GM19099 (cell line): ENCODE results near the gene RAB14.

Experiments used
- POLR2A ChIP-seq: IDR thresholded peaks from 3 replicates; pipeline ENCODE4 v1.6.1; 2011; ENCODE audit warnings: low read depth; ENCODE audit not compliant: insufficient read length; ENCODE audit errors: extremely low read depth

The RAB14 gene

DNA sequence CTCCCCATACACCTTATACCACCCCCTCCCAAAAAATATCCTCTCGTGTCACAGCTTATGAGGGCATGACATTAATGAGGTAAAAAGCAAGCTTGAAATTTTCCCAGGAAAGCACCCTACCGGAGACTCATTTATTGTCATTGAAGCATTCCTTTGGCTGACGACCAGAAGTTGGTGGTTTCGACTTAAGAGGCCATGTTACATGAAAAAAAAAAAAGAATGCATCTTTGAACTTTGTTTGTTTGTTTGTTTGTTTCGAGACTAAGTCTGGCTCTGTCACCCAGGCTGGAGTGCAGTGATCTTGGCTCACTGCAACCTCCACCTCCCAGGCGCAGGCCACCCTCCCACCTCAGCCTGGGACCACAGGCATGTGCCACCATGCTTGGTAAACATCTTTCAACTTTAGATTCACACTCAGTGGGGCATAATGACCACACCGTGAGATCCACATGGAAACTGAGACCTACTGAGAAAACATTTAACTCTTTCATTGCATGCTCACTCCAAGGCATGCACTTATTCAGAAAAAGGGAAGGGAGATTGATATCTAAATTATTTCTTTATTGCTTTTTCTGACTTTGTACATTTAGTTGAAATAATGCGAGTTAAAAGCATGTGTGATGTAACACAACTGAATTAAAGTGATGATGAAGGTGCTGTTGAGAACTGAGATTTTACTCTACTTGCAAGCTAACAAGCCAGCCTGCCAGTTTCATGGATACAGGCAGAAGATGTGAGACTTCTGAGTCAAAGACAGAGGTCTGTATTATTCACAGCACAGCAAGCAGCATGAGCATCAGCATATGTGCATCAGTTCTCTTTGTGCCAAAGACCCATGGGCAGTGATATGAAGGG is 5.1 kb upstream of the RAB14 start:
- no peak for TF ChIP-seq POLR2A

DNA sequence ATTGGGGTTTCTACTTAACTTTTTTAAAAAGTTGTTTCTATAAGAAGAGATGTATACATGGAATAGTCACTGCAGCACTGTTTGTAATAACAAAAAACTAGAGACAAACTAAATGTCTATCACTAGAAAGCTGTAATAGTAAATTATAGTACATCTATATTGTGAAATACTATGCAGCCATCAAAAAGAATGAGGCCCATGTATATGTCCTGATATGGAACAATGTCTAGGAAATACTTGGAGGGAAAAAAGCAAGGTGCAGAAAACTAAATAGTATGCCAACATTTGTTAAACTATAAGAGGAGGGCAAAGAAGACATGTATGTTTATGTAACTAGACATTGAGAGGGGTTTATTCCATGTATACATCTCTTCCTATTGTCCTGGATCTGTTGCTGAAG is 2.9 kb upstream of the RAB14 start:
- no peak for TF ChIP-seq POLR2A

DNA sequence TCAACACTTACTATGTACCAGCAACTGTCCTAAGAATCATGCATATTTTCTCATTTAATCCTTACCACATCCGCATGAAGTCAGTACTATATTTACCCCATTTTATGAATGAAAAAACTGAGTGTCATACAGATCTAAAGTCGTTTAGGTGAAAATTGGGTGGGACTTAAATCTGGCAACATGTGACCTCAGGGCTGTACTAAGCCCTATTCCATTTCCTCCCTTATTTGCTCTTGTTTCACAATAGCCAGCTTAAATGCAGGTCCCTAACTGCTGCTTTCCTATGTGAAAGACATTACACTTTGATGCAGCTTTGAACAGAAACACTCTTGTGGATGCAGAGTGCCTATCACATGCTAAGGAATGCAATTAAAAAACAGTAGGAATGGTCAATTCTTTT is 2.5 kb upstream of the RAB14 start:
- no peak for TF ChIP-seq POLR2A

GRCh38 chr9:121201045-121201737 is 478 bp downstream of the RAB14 start:
- peak; percentile 32 for TF ChIP-seq POLR2A

DNA sequence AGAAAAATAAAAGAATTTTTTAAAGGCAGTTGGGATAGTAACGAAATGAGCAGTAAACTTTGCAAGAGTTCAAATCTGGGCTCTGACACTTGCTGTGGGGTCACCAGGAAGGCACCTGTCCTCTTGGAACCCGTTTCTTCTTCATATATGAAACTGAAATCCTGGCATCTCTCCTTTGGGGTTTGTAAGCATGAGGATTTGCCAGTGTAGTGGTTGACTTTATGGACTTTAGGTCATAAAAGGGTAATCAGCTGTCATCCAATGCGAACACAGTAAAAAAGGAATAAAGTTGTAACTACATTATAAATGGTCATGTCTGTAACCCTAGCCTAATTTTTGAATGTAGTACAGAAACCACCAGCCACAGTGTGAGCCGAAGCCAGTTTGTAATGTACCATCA is 1.3 kb downstream of the RAB14 start:
- no peak for TF ChIP-seq POLR2A

DNA sequence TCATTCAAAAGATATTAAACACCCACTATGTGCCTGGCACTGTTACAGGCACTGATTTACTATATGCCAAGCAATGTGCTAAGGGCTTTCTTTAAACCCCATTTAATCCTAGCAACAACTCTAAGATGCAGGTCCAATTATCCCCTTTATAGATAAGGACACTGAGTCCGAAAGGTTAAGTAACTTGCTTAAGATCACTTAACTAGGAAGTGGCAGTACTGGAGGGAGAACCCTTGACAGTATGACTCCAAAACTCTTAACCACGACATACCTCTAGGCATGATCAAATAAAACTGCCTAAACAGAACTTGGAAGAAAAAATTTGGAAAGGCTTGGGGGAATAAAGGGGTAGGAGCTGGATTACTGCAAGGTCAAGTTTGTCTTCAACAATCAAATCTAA is 1.7 kb downstream of the RAB14 start:
- TF ChIP-seq POLR2A, result no peak

DNA sequence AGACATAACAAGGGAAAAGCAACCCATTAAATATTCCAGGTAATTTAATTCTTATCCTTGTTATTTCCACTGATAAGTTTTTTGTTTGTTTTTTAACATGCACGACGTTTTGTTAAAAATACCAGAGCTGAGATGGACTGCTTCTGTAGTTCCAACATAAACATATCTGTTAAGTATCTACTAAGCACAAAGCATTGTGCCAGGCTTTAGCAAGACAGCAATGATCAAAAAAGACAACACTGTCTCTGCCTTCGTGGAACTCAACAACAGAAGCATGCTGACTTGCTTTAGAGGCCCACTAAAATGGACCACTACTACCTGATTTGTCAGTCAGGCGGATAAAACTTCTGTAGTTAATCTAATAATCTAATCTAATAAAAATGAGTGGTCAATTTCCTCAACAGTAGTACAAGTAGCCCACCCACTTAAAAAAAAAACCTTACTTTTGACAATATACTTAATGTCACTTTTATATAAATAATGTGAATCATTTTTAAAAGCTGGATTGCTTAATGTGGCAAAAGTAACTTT is 3.1 kb downstream of the RAB14 start:
- no peak for TF ChIP-seq POLR2A

GRCh38 chr9:121197132-121197531 is 4.5 kb downstream of the RAB14 start:
- TF ChIP-seq POLR2A, result no peak

GRCh38 chr9:121196389-121196788 is 5.3 kb downstream of the RAB14 start:
- TF ChIP-seq POLR2A, result no peak

DNA sequence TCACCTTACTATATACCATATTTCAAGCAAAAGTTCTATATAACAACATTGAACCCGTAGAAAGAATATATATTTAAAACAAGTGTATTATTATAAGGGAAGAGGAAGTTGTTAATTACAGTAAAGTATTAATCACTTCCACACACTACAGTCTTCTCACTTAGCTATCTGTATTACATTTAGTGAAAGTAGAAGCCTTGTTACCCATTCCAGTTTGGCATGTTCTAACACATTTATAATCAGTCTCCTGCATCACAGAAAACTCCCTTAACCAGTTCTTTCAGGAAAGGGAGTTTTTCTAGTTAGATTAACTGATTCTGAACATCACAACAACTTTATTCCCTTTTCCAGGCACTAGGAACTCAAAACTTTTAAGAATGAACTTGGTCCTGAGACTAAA is 6.9 kb downstream of the RAB14 start:
- TF ChIP-seq POLR2A, result no peak

- no peak for TF ChIP-seq POLR2A
Measured at GRCh38 chr9:121192959-121193640, 8.6 kb downstream of the RAB14 start.

DNA sequence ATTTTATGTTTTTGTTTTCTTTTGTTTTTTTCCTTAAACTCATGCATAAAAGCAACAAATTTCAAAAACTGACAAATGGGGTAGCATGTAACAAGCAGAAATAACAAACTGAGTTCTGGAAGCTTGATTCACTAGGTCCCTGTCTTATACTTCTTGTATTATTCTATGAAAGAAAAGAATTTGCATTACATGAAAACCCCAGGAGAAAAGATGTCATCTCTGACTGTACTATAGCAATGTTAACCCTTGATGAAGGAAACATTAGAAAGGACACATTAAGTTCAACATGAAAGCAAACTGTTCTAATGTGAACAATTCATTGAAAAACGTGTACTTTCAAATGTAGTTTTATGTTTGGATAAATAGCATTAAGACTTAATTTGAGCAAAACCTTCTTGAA is 9.2 kb downstream of the RAB14 start:
- no peak for TF ChIP-seq POLR2A

DNA sequence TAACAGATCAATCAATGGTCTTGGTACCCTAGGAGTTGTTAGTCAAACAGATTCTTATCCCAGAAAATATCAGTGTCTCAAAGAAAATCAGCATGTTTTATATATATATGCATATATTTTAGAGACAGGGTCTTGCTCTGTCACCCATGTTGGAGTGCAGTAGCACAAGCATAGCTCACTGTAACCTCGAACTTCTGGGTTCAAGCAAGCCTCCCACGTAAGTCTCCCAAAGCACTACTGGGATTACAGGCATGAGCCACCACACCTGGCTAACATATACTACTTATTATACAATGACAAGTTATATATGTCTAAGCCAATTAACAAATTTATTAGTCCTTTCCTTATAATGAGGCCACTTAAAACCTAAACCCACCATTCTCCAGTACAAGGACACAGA is 10.4 kb downstream of the RAB14 start:
- no peak for TF ChIP-seq POLR2A

GRCh38 chr9:121189660-121190059 is 12.0 kb downstream of the RAB14 start:
- no peak for TF ChIP-seq POLR2A

DNA sequence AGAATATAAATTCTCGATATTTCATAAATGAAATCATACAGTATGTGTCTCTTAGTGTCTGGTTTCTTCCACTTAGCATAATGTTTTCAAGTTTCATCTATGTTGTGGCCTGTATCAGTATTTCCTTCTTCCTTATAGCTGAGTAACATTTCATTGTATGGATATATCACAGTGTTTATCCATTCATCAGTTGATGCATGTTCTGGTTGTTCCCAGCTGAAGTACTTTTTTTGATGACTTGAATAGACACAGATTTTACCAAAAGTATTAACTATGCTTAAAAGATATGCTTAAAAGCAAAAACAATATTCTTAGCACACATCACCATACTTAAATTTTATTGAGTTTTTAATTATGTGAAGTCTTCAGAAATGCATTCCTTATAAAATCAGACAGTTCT is 12.7 kb downstream of the RAB14 start:
- TF ChIP-seq POLR2A, result no peak
